HepG2 (cell line): ENCODE measurements around the gene PXDC1. TPM values are rescaled to one million over a fixed set of nuclear protein-coding genes. Genes with fewer than 3 reads are reported as not detected.
A peak's percentile ranks its signal among the peaks of the same experiment; 100 is the strongest.

Experiments
- ARNT ChIP-seq: fragments of 450-650 bp; IDR thresholded peaks from 2 replicates; pipeline ENCODE4 v1.6.1; 2017
- BCL6 ChIP-seq: IDR thresholded peaks from 2 replicates; pipeline ENCODE4 v1.6.1; 2016; ENCODE audit warnings: missing genetic modification reagents, missing compliant biosample characterization
- CBFB ChIP-seq: sonication (generic); formaldehyde crosslinking; IDR thresholded peaks from 2 replicates; pipeline ENCODE4 v1.4.0; 2020; ENCODE audit warnings: missing genetic modification reagents
- MAF1 ChIP-seq: sonication (generic); formaldehyde crosslinking; IDR thresholded peaks from 2 replicates; pipeline ENCODE4 v1.5.0; 2020; ENCODE audit warnings: missing genetic modification reagents, borderline replicate concordance
- MED1 ChIP-seq: sonication (generic); formaldehyde crosslinking; IDR thresholded peaks from 2 replicates; pipeline ENCODE4 v1.4.0; 2020; ENCODE audit warnings: missing genetic modification reagents
- NPAS2 ChIP-seq: sonication (generic); formaldehyde crosslinking; IDR thresholded peaks from 2 replicates; pipeline ENCODE4 v1.8.0; 2022; ENCODE audit warnings: mild to moderate bottlenecking, missing genetic modification reagents, borderline replicate concordance
- PRPF4 ChIP-seq: fragments of 200-400 bp; formaldehyde crosslinking; IDR thresholded peaks from 2 replicates; pipeline ENCODE4 v1.6.1; 2016; ENCODE audit warnings: low read length, low read depth; ENCODE audit not compliant: poor library complexity, severe bottlenecking
- SMAD1 ChIP-seq: sonication (generic); formaldehyde crosslinking; IDR thresholded peaks from 2 replicates; pipeline ENCODE4 v1.4.0; 2020; ENCODE audit warnings: missing genetic modification reagents, low read depth, mild to moderate bottlenecking, borderline replicate concordance
- TOE1 ChIP-seq: sonication (generic); formaldehyde crosslinking; IDR thresholded peaks from 2 replicates; pipeline ENCODE4 v1.4.0; 2020; ENCODE audit warnings: mild to moderate bottlenecking, missing genetic modification reagents
- ZMYM4 ChIP-seq: sonication (generic); formaldehyde crosslinking; IDR thresholded peaks from 2 replicates; pipeline ENCODE4 v1.8.1; 2023; ENCODE audit warnings: mild to moderate bottlenecking, missing genetic modification reagents
- ZNF232 ChIP-seq: sonication (generic); formaldehyde crosslinking; IDR thresholded peaks from 2 replicates; pipeline ENCODE4 v1.4.0; 2020; ENCODE audit warnings: missing genetic modification reagents, borderline replicate concordance
- ZNF709 ChIP-seq: sonication (generic); formaldehyde crosslinking; IDR thresholded peaks from 2 replicates; pipeline ENCODE4 v1.5.0; 2020; ENCODE audit warnings: mild to moderate bottlenecking, missing genetic modification reagents
- polyA plus RNA-seq, 8 experiments: library from polyadenylated mRNA; depleted of rRNA in 3 of 8; stranded (reverse) in 7 of 8; unstranded in 1 of 8; fragments of >200 nt; fragmentation: Illumina TruSeq in 4 of 8; extraction: Trizol in 4 of 8; gene quantifications; 2 replicates each; pipeline versions ENCODE4 v1.2.1 to v1.2.3, GENCODE V29; 2011 to 2016; ENCODE audit warnings: low read depth in 4 of 8, missing spikeins in 1 of 8, mixed read lengths in 1 of 8; ENCODE audit not compliant: insufficient read depth in 1 of 8
- total RNA-seq, 5 experiments: library from RNA; depleted of rRNA; stranded (reverse); fragments of >200 nt; fragmentation: Illumina TruSeq; extraction: Trizol; gene quantifications; 2 replicates each; pipeline ENCODE4 v1.2.3, GENCODE V29; 2016; ENCODE audit warnings: low read depth in 1 of 5
- TF ChIP-seq, protein P1 (sequence below): sonication (generic); formaldehyde crosslinking; IDR thresholded peaks from 2 replicates; pipeline ENCODE4 v1.8.0; 2022; ENCODE audit warnings: mild to moderate bottlenecking, missing genetic modification reagents; ENCODE audit not compliant: insufficient replicate concordance
- TF ChIP-seq, protein P2 (sequence below): sonication (generic); formaldehyde crosslinking; IDR thresholded peaks from 2 replicates; pipeline ENCODE4 v1.4.0; 2020; ENCODE audit warnings: missing genetic modification reagents
- TF ChIP-seq, protein P3 (sequence below): sonication (generic); formaldehyde crosslinking; IDR thresholded peaks from 2 replicates; pipeline ENCODE4 v1.4.0; 2020; ENCODE audit warnings: low read depth, mild to moderate bottlenecking, missing genetic modification reagents
- TF ChIP-seq, protein P4 (sequence below): IDR thresholded peaks from 2 replicates; pipeline ENCODE4 v1.6.1; 2016; ENCODE audit warnings: low read depth, borderline replicate concordance
- TF ChIP-seq, protein P5 (sequence below): sonication (generic); formaldehyde crosslinking; IDR thresholded peaks from 2 replicates; pipeline ENCODE4 v1.5.1; 2020; ENCODE audit warnings: missing genetic modification reagents, mild to moderate bottlenecking, borderline replicate concordance
- TF ChIP-seq, protein P6 (sequence below): sonication (generic); formaldehyde crosslinking; IDR thresholded peaks from 2 replicates; pipeline ENCODE4 v1.4.0; 2020; ENCODE audit warnings: missing genetic modification reagents, borderline replicate concordance

PXDC1 gene
- total and polyA plus RNA-seq, 2 of the 13 experiments (the other 11 are each of a cell fraction or from before 2014, with no cell fraction given), result 32.4 to 34.7 TPM

DNA sequence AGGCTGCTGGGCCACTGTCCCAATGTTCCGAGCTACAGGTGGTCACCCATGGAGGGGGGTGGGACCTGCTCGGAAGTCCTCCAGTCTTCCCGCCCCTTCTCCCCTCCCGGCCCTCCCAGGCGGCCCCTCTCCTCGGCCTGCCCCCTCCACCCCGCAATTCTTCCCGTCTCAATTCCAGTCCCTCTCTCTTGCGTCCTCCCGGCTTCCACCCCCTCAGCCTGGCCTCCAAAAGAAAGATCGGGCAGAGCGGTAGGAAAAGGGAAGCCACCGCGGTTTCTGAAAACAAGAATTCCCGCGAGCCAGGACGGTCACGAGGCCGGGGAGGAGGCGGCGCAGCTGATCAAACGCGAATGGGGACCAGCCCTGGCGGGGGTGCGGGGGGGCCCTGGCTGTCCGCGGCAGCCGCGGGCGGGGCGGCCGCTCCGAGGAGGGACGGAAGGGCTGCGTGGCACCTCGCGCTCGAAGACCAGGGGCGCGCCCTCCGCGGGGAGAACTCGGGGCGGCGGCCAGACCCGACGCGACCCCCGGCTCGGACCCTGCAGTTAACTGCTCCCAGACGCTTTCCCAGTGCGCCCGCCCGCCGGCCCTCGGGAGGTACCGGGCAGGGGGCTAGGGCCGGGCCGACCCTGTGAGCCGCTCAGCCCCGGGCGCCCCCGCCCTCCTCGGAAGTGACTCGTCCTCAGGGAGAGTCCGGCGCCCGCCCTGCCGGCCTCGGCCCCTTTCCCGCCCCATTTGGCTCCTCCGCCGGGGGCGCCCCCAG, 1.0 kb downstream of the PXDC1 start (continued):
- TF ChIP-seq, protein P1, sequence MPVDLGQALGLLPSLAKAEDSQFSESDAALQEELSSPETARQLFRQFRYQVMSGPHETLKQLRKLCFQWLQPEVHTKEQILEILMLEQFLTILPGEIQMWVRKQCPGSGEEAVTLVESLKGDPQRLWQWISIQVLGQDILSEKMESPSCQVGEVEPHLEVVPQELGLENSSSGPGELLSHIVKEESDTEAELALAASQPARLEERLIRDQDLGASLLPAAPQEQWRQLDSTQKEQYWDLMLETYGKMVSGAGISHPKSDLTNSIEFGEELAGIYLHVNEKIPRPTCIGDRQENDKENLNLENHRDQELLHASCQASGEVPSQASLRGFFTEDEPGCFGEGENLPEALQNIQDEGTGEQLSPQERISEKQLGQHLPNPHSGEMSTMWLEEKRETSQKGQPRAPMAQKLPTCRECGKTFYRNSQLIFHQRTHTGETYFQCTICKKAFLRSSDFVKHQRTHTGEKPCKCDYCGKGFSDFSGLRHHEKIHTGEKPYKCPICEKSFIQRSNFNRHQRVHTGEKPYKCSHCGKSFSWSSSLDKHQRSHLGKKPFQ (CRISPR knock-in tag), result peak; percentile 93
- TF ChIP-seq TOE1, result no peak; the same call in 1 of the 2 replicates
- no peak for TF ChIP-seq NPAS2 (CRISPR knock-in tag)
- peak; percentile 31; the same call in 1 of the 2 replicates for TF ChIP-seq BCL6 (CRISPR knock-in tag)
- TF ChIP-seq MED1, result peak; percentile 28; the same call in 1 of the 2 replicates
- TF ChIP-seq PRPF4, result no peak
- TF ChIP-seq, protein P2, sequence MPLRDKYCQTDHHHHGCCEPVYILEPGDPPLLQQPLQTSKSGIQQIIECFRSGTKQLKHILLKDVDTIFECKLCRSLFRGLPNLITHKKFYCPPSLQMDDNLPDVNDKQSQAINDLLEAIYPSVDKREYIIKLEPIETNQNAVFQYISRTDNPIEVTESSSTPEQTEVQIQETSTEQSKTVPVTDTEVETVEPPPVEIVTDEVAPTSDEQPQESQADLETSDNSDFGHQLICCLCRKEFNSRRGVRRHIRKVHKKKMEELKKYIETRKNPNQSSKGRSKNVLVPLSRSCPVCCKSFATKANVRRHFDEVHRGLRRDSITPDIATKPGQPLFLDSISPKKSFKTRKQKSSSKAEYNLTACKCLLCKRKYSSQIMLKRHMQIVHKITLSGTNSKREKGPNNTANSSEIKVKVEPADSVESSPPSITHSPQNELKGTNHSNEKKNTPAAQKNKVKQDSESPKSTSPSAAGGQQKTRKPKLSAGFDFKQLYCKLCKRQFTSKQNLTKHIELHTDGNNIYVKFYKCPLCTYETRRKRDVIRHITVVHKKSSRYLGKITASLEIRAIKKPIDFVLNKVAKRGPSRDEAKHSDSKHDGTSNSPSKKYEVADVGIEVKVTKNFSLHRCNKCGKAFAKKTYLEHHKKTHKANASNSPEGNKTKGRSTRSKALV (CRISPR knock-in tag), result peak; percentile 61; the same call in 1 of the 2 replicates
- peak; percentile 74 for TF ChIP-seq ZMYM4
- no peak; the same call in 1 of the 2 replicates for TF ChIP-seq CBFB
- TF ChIP-seq, protein P3, sequence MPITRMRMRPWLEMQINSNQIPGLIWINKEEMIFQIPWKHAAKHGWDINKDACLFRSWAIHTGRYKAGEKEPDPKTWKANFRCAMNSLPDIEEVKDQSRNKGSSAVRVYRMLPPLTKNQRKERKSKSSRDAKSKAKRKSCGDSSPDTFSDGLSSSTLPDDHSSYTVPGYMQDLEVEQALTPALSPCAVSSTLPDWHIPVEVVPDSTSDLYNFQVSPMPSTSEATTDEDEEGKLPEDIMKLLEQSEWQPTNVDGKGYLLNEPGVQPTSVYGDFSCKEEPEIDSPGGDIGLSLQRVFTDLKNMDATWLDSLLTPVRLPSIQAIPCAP, result no peak
- TF ChIP-seq, protein P4, sequence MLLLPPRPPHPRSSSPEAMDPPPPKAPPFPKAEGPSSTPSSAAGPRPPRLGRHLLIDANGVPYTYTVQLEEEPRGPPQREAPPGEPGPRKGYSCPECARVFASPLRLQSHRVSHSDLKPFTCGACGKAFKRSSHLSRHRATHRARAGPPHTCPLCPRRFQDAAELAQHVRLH (CRISPR knock-in tag), result no peak
- TF ChIP-seq ZNF709 (CRISPR knock-in tag), result no peak; the same call in 1 of the 2 replicates
- TF ChIP-seq ZNF232 (CRISPR knock-in tag), result no peak
- no peak for TF ChIP-seq MAF1 (CRISPR knock-in tag)
- no peak for TF ChIP-seq SMAD1 (CRISPR knock-in tag)
- TF ChIP-seq, protein P5, sequence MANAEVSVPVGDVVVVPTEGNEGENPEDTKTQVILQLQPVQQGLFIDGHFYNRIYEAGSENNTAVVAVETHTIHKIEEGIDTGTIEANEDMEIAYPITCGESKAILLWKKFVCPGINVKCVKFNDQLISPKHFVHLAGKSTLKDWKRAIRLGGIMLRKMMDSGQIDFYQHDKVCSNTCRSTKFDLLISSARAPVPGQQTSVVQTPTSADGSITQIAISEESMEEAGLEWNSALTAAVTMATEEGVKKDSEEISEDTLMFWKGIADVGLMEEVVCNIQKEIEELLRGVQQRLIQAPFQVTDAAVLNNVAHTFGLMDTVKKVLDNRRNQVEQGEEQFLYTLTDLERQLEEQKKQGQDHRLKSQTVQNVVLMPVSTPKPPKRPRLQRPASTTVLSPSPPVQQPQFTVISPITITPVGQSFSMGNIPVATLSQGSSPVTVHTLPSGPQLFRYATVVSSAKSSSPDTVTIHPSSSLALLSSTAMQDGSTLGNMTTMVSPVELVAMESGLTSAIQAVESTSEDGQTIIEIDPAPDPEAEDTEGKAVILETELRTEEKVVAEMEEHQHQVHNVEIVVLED, result 0 out of 2 replicates have a peak, but pooled peaks have one; percentile 10
- TF ChIP-seq, protein P6, sequence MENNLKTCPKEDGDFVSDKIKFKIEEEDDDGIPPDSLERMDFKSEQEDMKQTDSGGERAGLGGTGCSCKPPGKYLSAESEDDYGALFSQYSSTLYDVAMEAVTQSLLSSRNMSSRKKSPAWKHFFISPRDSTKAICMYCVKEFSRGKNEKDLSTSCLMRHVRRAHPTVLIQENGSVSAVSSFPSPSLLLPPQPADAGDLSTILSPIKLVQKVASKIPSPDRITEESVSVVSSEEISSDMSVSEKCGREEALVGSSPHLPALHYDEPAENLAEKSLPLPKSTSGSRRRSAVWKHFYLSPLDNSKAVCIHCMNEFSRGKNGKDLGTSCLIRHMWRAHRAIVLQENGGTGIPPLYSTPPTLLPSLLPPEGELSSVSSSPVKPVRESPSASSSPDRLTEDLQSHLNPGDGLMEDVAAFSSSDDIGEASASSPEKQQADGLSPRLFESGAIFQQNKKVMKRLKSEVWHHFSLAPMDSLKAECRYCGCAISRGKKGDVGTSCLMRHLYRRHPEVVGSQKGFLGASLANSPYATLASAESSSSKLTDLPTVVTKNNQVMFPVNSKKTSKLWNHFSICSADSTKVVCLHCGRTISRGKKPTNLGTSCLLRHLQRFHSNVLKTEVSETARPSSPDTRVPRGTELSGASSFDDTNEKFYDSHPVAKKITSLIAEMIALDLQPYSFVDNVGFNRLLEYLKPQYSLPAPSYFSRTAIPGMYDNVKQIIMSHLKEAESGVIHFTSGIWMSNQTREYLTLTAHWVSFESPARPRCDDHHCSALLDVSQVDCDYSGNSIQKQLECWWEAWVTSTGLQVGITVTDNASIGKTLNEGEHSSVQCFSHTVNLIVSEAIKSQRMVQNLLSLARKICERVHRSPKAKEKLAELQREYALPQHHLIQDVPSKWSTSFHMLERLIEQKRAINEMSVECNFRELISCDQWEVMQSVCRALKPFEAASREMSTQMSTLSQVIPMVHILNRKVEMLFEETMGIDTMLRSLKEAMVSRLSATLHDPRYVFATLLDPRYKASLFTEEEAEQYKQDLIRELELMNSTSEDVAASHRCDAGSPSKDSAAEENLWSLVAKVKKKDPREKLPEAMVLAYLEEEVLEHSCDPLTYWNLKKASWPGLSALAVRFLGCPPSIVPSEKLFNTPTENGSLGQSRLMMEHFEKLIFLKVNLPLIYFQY (CRISPR knock-in tag), result no peak
- TF ChIP-seq ARNT, result no peak
